K562 (cell line): Measurements from ENCODE around the gene ERAL1. TPM values are rescaled to one million over a fixed set of nuclear protein-coding genes. Genes with fewer than 3 reads are reported as not detected.

ENCODE experiments used
- BCL6 ChIP-seq: fragments of 250-450 bp; sonication (Bioruptor Pico); IDR thresholded peaks from 2 replicates; pipeline ENCODE4 v1.4.0; 2020
- CBFA2T2 ChIP-seq: fragments of 450-650 bp; conservative IDR thresholded peaks from 2 replicates; pipeline ENCODE4 v1.6.1; 2017; ENCODE audit warnings: mild to moderate bottlenecking
- E2F1 ChIP-seq: sonication (generic); formaldehyde crosslinking; IDR thresholded peaks from 2 replicates; pipeline ENCODE4 v1.8.1; 2023; ENCODE audit warnings: mild to moderate bottlenecking, missing genetic modification reagents, moderate library complexity
- FOXA1 ChIP-seq: fragments of 450-650 bp; IDR thresholded peaks from 2 replicates; pipeline ENCODE4 v1.6.1; 2016; ENCODE audit warnings: mild to moderate bottlenecking, borderline replicate concordance
- HDAC1 ChIP-seq, 2 experiments: fragments of 450-650 bp; IDR thresholded peaks; 2 replicates each; pipeline ENCODE4 v1.6.1; 2016 to 2017; ENCODE audit warnings: inconsistent platforms in 1 of 2, mild to moderate bottlenecking in 1 of 2, moderate library complexity in 1 of 2
- HDGF ChIP-seq: fragments of 450-650 bp; IDR thresholded peaks from 2 replicates; pipeline ENCODE4 v1.6.1; 2016
- IFI16 ChIP-seq: fragments of 250-450 bp; sonication (Bioruptor Pico); IDR thresholded peaks from 2 replicates; pipeline ENCODE4 v2.1.2; 2022; ENCODE audit warnings: mild to moderate bottlenecking, inconsistent platforms
- KAT2B ChIP-seq: IDR thresholded peaks from one replicate; pipeline ENCODE4 v1.6.1; 2012; ENCODE audit warnings: low read depth, mild to moderate bottlenecking, control low read depth, inconsistent platforms, low read length, moderate library complexity
- LCOR ChIP-seq: sonication (generic); formaldehyde crosslinking; IDR thresholded peaks from 2 replicates; pipeline ENCODE4 v1.8.0; 2022; ENCODE audit warnings: mild to moderate bottlenecking, missing genetic modification reagents
- PBX2 ChIP-seq, 2 experiments: IDR thresholded peaks in 1 of 2; conservative IDR thresholded peaks in 1 of 2; 2 replicates each; pipeline ENCODE4 v1.6.1; 2016; ENCODE audit warnings: low read depth in 2 of 2, mild to moderate bottlenecking in 1 of 2, missing compliant biosample characterization in 1 of 2, missing genetic modification characterization in 1 of 2, moderate library complexity in 1 of 2
- PKNOX1 ChIP-seq: fragments of 450-650 bp; IDR thresholded peaks from 2 replicates; pipeline ENCODE4 v1.6.1; 2016
- POLR2AphosphoS2 ChIP-seq: IDR thresholded peaks from 2 replicates; pipeline ENCODE4 v1.6.1; 2012; ENCODE audit warnings: low read length, improper control_type of control experiment
- PREB ChIP-seq: sonication (generic); formaldehyde crosslinking; IDR thresholded peaks from 2 replicates; pipeline ENCODE4 v1.8.1; 2023; ENCODE audit warnings: mild to moderate bottlenecking, missing genetic modification reagents
- PTRF ChIP-seq: fragments of 450-650 bp; IDR thresholded peaks from 2 replicates; pipeline ENCODE4 v1.6.1; 2016; ENCODE audit warnings: mild to moderate bottlenecking, missing genetic modification characterization, missing compliant biosample characterization
- RBFOX2 ChIP-seq: fragments of 200-400 bp; formaldehyde crosslinking; IDR thresholded peaks from 2 replicates; pipeline ENCODE4 v1.6.1; 2017; ENCODE audit warnings: low read depth, mild to moderate bottlenecking, low read length, moderate library complexity
- TCF7L2 ChIP-seq: fragments of 150-350 bp; IDR thresholded peaks from 2 replicates; pipeline ENCODE4 v1.6.1; 2016; ENCODE audit warnings: low read depth, mild to moderate bottlenecking, low read length, moderate library complexity
- TEAD2 ChIP-seq: fragments of 450-650 bp; IDR thresholded peaks from 2 replicates; pipeline ENCODE4 v1.6.1; 2016; ENCODE audit warnings: missing genetic modification characterization, control low read depth, missing compliant biosample characterization
- TEAD4 ChIP-seq, 2 experiments: sonication (generic) in 1 of 2; formaldehyde crosslinking in 1 of 2; IDR thresholded peaks; 2 replicates each; pipeline versions ENCODE4 v1.6.1 to v1.8.0; 2012 to 2022; ENCODE audit warnings: borderline replicate concordance in 1 of 2, inconsistent platforms in 1 of 2, low read length in 1 of 2, mild to moderate bottlenecking in 1 of 2, missing genetic modification reagents in 1 of 2
- USF1 ChIP-seq: sonication (generic); formaldehyde crosslinking; IDR thresholded peaks from 2 replicates; pipeline ENCODE4 v1.9.0; 2022; ENCODE audit warnings: mild to moderate bottlenecking, missing genetic modification reagents
- ZKSCAN3 ChIP-seq: fragments of 250-450 bp; sonication (Bioruptor Pico); IDR thresholded peaks from 2 replicates; pipeline ENCODE4 v1.4.0; 2020
- ZNF124 ChIP-seq: sonication (generic); formaldehyde crosslinking; IDR thresholded peaks from 2 replicates; pipeline ENCODE4 v1.8.1; 2022; ENCODE audit warnings: missing genetic modification reagents
- ZNF707 ChIP-seq: fragments of 250-450 bp; sonication (Bioruptor Pico); conservative IDR thresholded peaks from 2 replicates; pipeline ENCODE4 v1.8.0; 2022; ENCODE audit warnings: inconsistent platforms, mild to moderate bottlenecking, moderate library complexity
- ZNF75A ChIP-seq: fragments of 450-650 bp; formaldehyde crosslinking; IDR thresholded peaks from 2 replicates; pipeline ENCODE4 v1.4.0; 2020; ENCODE audit warnings: mild to moderate bottlenecking
- polyA plus RNA-seq, 8 experiments: library from polyadenylated mRNA; depleted of rRNA in 4 of 8; stranded (reverse) in 5 of 8; unstranded in 3 of 8; fragments of >200 nt; fragmentation: Nextera tagmentation in 2 of 8; fragmentation: Illumina TruSeq in 1 of 8; extraction: Ambion mirVana in 2 of 8; extraction: Trizol in 1 of 8; gene quantifications; 2 replicates each; pipeline versions ENCODE4 v1.2.1 to v1.2.3, GENCODE V29; 2011 to 2014; ENCODE audit warnings: inconsistent platforms in 1 of 8, missing spikeins in 1 of 8
- total RNA-seq, 7 experiments: library from RNA; depleted of rRNA in 6 of 7; stranded (reverse); fragments of >200 nt in 6 of 7; fragmentation: Illumina TruSeq in 2 of 7; extraction: Trizol in 2 of 7; gene quantifications; 2 replicates each; pipeline versions ENCODE4 v1.2.1 to v1.2.3, GENCODE V29; 2011 to 2021; ENCODE audit warnings: low replicate concordance in 1 of 7

The ERAL1 gene
- total and polyA plus RNA-seq, 9 of the 15 experiments (the other 6 are each of a cell fraction or from before 2014, with no cell fraction given) = 37.5 to 351 (median 106) TPM

GRCh38 chr17:28879886-28880571, 25.2 kb downstream of the ERAL1 start (continued):
- TF ChIP-seq E2F1 (CRISPR knock-in tag) = no peak
- TF ChIP-seq ZNF707 (CRISPR knock-in tag) = no peak
- no peak for TF ChIP-seq HDGF
- TF ChIP-seq RBFOX2 = no peak
- TF ChIP-seq TEAD2 (tag) = no peak
- TF ChIP-seq BCL6 (CRISPR knock-in tag) = no peak
- TF ChIP-seq POLR2AphosphoS2 = no peak
- no peak for TF ChIP-seq USF1 (CRISPR knock-in tag)
- peak; percentile 22 to 68; a peak in 2 of 4 replicates for TF ChIP-seq HDAC1 (IDR thresholded peaks at IDR 0.05)
- no peak for TF ChIP-seq PBX2 (CRISPR knock-in tag; IDR thresholded peaks at IDR 0.05; ENCODE audit: low read depth)
- no peak for TF ChIP-seq PBX2 (tag; conservative IDR thresholded peaks at IDR 0.05; ENCODE audit: low read depth)
- TF ChIP-seq ZNF124 (CRISPR knock-in tag) = no peak
- no peak for TF ChIP-seq PTRF (tag)
- TF ChIP-seq CBFA2T2 = peak; percentile 68
- no peak for TF ChIP-seq ZKSCAN3 (CRISPR knock-in tag)
- TF ChIP-seq PKNOX1 = no peak
- no peak for TF ChIP-seq PREB (CRISPR knock-in tag)
- no peak for TF ChIP-seq KAT2B
- TF ChIP-seq TEAD4 (IDR thresholded peaks at IDR 0.05; ENCODE audit: low read length) = peak; percentile 26; the same call in 1 of the 2 replicates
- no peak for TF ChIP-seq TEAD4 (CRISPR knock-in tag; IDR thresholded peaks at IDR 0.05; ENCODE audit: borderline replicate concordance)
- no peak for TF ChIP-seq IFI16 (CRISPR knock-in tag)
- no peak for TF ChIP-seq LCOR
- no peak for TF ChIP-seq ZNF75A
- no peak for TF ChIP-seq FOXA1
- no peak for TF ChIP-seq TCF7L2
